Measurements from ENCODE around the gene SPTBN5.

Gene SPTBN5

GRCh38 chr15:41812820-41813375 lies 81.0 kb downstream of the SPTBN5 start:
- Histone ChIP-seq H3K27ac (ENCODE audit: low read depth, low read length) (no peak overlapping the region), H3K4me1 (ENCODE audit: control insufficient read depth, low read length) (peaks cover 14% of the 10 kb centered on the region), H3F3A (ENCODE audit: control insufficient read depth, insufficient read depth) (no peaks in the 10 kb centered on the region), H3K36me3 (ENCODE audit: control insufficient read depth, low read length) (no peaks in the 10 kb centered on the region), H3K9me2 (replicated peaks; ENCODE audit: control insufficient read depth, low read length) (no peaks in the 10 kb centered on the region), H3K79me2 (ENCODE audit: control insufficient read depth, low read length) (no peaks in the 10 kb centered on the region), H3K9me3 (ENCODE audit: control insufficient read depth, insufficient read depth, low read length) (no peaks in the 10 kb centered on the region), H3K4me3 (ENCODE audit: low read length) (no peak overlapping the region), H3K4me2 (ENCODE audit: low read length) (no peak overlapping the region), H4K20me1 (ENCODE audit: control insufficient read depth, insufficient read depth, low read depth, low read length) (no peaks in the 10 kb centered on the region), H3K27me3 (ENCODE audit: control insufficient read depth, low read length) (no peaks in the 10 kb centered on the region)
- TF ChIP-seq CTCF (IDR thresholded peaks at IDR 0.05; ENCODE audit: low read depth, low read length, poor library complexity, severe bottlenecking) (no peak), EZH2phosphoT487 (IDR thresholded peaks at IDR 0.05; ENCODE audit: borderline replicate concordance, low read length) (no peak)

- H3K4me1 ChIP-seq (ENCODE audit: control insufficient read depth, low read length): peaks cover 14% of the 10 kb centered on the region
- no peak overlapping the region for H3K27ac ChIP-seq (ENCODE audit: low read depth, low read length)
- no peak for TF ChIP-seq EZH2phosphoT487 (IDR thresholded peaks at IDR 0.05; ENCODE audit: borderline replicate concordance, low read length)
- peak; percentile 88 for TF ChIP-seq CTCF (IDR thresholded peaks at IDR 0.05; ENCODE audit: low read depth, low read length, poor library complexity, severe bottlenecking)
- H3K4me2 ChIP-seq (ENCODE audit: low read length): no peak overlapping the region
- H3F3A ChIP-seq (ENCODE audit: control insufficient read depth, insufficient read depth): no peaks in the 10 kb centered on the region
- H3K27me3 ChIP-seq (ENCODE audit: control insufficient read depth, low read length): no peaks in the 10 kb centered on the region
- H3K79me2 ChIP-seq (ENCODE audit: control insufficient read depth, low read length): no peaks in the 10 kb centered on the region
- no peak overlapping the region for H3K4me3 ChIP-seq (ENCODE audit: low read length)
- H4K20me1 ChIP-seq (ENCODE audit: control insufficient read depth, insufficient read depth, low read depth, low read length): no peaks in the 10 kb centered on the region
- H3K36me3 ChIP-seq (ENCODE audit: control insufficient read depth, low read length): no peaks in the 10 kb centered on the region
- no peaks in the 10 kb centered on the region for H3K9me2 ChIP-seq (replicated peaks; ENCODE audit: control insufficient read depth, low read length)
- no peaks in the 10 kb centered on the region for H3K9me3 ChIP-seq (ENCODE audit: control insufficient read depth, insufficient read depth, low read length)
These were observed 82.2 kb downstream of the SPTBN5 start for GRCh38 chr15:41811432-41812195.

GRCh38 chr15:41810651-41811431 lies 83.0 kb downstream of the SPTBN5 start:
- H3F3A ChIP-seq (ENCODE audit: control insufficient read depth, insufficient read depth): no peaks in the 10 kb centered on the region
- no peak overlapping the region for H3K4me3 ChIP-seq (ENCODE audit: low read length)
- H3K36me3 ChIP-seq (ENCODE audit: control insufficient read depth, low read length): no peaks in the 10 kb centered on the region
- H3K9me3 ChIP-seq (ENCODE audit: control insufficient read depth, insufficient read depth, low read length): no peaks in the 10 kb centered on the region
- H3K27me3 ChIP-seq (ENCODE audit: control insufficient read depth, low read length): no peaks in the 10 kb centered on the region
- no peaks in the 10 kb centered on the region for H3K9me2 ChIP-seq (replicated peaks; ENCODE audit: control insufficient read depth, low read length)
- TF ChIP-seq CTCF (IDR thresholded peaks at IDR 0.05; ENCODE audit: low read depth, low read length, poor library complexity, severe bottlenecking) (no peak), EZH2phosphoT487 (IDR thresholded peaks at IDR 0.05; ENCODE audit: borderline replicate concordance, low read length) (no peak)
- H4K20me1 ChIP-seq (ENCODE audit: control insufficient read depth, insufficient read depth, low read depth, low read length): no peaks in the 10 kb centered on the region
- no peak overlapping the region for H3K27ac ChIP-seq (ENCODE audit: low read depth, low read length)
- H3K79me2 ChIP-seq (ENCODE audit: control insufficient read depth, low read length): no peaks in the 10 kb centered on the region
- H3K4me2 ChIP-seq (ENCODE audit: low read length): no peak overlapping the region
- peaks cover 14% of the 10 kb centered on the region for H3K4me1 ChIP-seq (ENCODE audit: control insufficient read depth, low read length)

All from DOHH2 (cell line).